IPS DF 19.7 (cell line): Measurements from ENCODE around the gene GALNT14.

Experiments used
- DNase-seq: peaks from one replicate; pipeline ENCODE4 v3.0.0-alpha.2; 2013; ENCODE audit warnings: low read depth, low spot score

GALNT14 gene

GRCh38 chr2:31011587-31011986 lies 126.7 kb downstream of the GALNT14 start:
- no peak for DNase-seq

GRCh38 chr2:31008561-31009114 lies 129.6 kb downstream of the GALNT14 start:
- no peak for DNase-seq

GRCh38 chr2:31004257-31004656 lies 134.0 kb downstream of the GALNT14 start:
- DNase-seq, result no peak

- no peak for DNase-seq
Observed at GRCh38 chr2:31003749-31004148, 134.5 kb downstream of the GALNT14 start.

- no peak for DNase-seq
Observed at GRCh38 chr2:31002537-31003150, 135.6 kb downstream of the GALNT14 start.

GRCh38 chr2:31000970-31001369 lies 137.3 kb downstream of the GALNT14 start:
- no peak for DNase-seq

- DNase-seq, result no peak
Observed at GRCh38 chr2:30998672-30999071, 139.6 kb downstream of the GALNT14 start.

- DNase-seq, result no peak
Observed at GRCh38 chr2:30997979-30998378, 140.3 kb downstream of the GALNT14 start.

GRCh38 chr2:30994227-30995056 lies 143.8 kb downstream of the GALNT14 start:
- DNase-seq, result no peak

GRCh38 chr2:30992781-30993180 lies 145.5 kb downstream of the GALNT14 start:
- DNase-seq, result no peak

GRCh38 chr2:30990671-30991070 lies 147.6 kb downstream of the GALNT14 start:
- DNase-seq, result no peak

GRCh38 chr2:30990176-30990575 lies 148.1 kb downstream of the GALNT14 start:
- no peak for DNase-seq

GRCh38 chr2:30989746-30990145 lies 148.5 kb downstream of the GALNT14 start:
- no peak for DNase-seq

- DNase-seq, result no peak
Observed at GRCh38 chr2:30987566-30987965, 150.7 kb downstream of the GALNT14 start.

GRCh38 chr2:30986231-30986580 lies 152.0 kb downstream of the GALNT14 start:
- DNase-seq, result no peak

GRCh38 chr2:30985493-30986230 lies 152.6 kb downstream of the GALNT14 start:
- DNase-seq, result no peak

- no peak for DNase-seq
Observed at GRCh38 chr2:30984148-30984547, 154.1 kb downstream of the GALNT14 start.

GRCh38 chr2:30981510-30981909 lies 156.7 kb downstream of the GALNT14 start:
- no peak for DNase-seq

- DNase-seq, result no peak
Observed at GRCh38 chr2:30981096-30981495, 157.1 kb downstream of the GALNT14 start.

GRCh38 chr2:30979822-30980245 lies 158.4 kb downstream of the GALNT14 start:
- DNase-seq, result no peak

- no peak for DNase-seq
Observed at GRCh38 chr2:30978854-30979253, 159.4 kb downstream of the GALNT14 start.

- no peak for DNase-seq
Observed at GRCh38 chr2:30978044-30978443, 160.2 kb downstream of the GALNT14 start.
